ENCODE data around the gene PLCH1. TPM values are rescaled to one million over a fixed set of nuclear protein-coding genes. Genes with fewer than 3 reads are reported as not detected.

Gene PLCH1
- total and polyA plus RNA-seq, 2 experiments from 2014 or later: 8.1 to 25.3 TPM

GRCh38 chr3:155519078-155519477 is 225.8 kb downstream of the PLCH1 start (continued):
- TF ChIP-seq ZNF462 (CRISPR knock-in tag; IDR thresholded peaks at IDR 0.05): no peak
- no peak for TF ChIP-seq ETS1 (IDR thresholded peaks at IDR 0.05)
- TF ChIP-seq ZNF114 (CRISPR knock-in tag; IDR thresholded peaks at IDR 0.05): no peak
- TF ChIP-seq REST (IDR thresholded peaks at IDR 0.05; ENCODE audit: unreplicated experiment): no peak

- Histone ChIP-seq H3K79me2 (replicated peaks; ENCODE audit: insufficient read depth) (no peaks in the 10 kb centered on the region), H3K4me2 (no peak overlapping the region), H3K36me3 (ENCODE audit: insufficient read depth) (no peaks in the 10 kb centered on the region), H3K9me2 (ENCODE audit: insufficient read depth) (peaks cover 3% of the 10 kb centered on the region; the same call in 1 of the 2 replicates), H3K27ac (ENCODE audit: low read depth) (no peak overlapping the region), H4K20me1 (replicated peaks; ENCODE audit: insufficient read depth) (no peaks in the 10 kb centered on the region), H2AFZ (no peak overlapping the region), H3K27me3 (ENCODE audit: insufficient read depth) (no peaks in the 10 kb centered on the region), H3K4me3 (no peak overlapping the region), H3F3A (replicated peaks; ENCODE audit: low read depth) (no peaks in the 10 kb centered on the region), H3K4me1 (ENCODE audit: insufficient read depth) (peaks cover under 1% of the 10 kb centered on the region; the same call in 1 of the 2 replicates)
- Mint-ChIP-seq H3K27me3 (ENCODE audit: insufficient read depth, low read depth, poor library complexity) (no peaks in the 10 kb centered on the region), H3K4me1 (peaks cover 11% of the 10 kb centered on the region), H3K4me3 (no peak overlapping the region), H3K36me3 (ENCODE audit: low read depth) (peaks cover 19% of the 10 kb centered on the region), H3K9me3 (no peaks in the 10 kb centered on the region), H3K27ac (no peak overlapping the region)
- DNase-seq (ENCODE audit: low spot score) (no peak), ATAC-seq (no peak)
- no peak for TF ChIP-seq EZH2phosphoT487 (IDR thresholded peaks at IDR 0.05; ENCODE audit: unreplicated experiment)
Observed at GRCh38 chr3:155517903-155518302, 227.0 kb downstream of the PLCH1 start.
